H9 (cell line): ENCODE results near the gene FBXO42. TPM values are rescaled to one million over a fixed set of nuclear protein-coding genes. Genes with fewer than 3 reads are reported as not detected.
A peak's percentile ranks its signal among the peaks of the same experiment; 100 is the strongest.

Experiments used
- DNase-seq: peaks from one replicate; pipeline ENCODE4 v3.0.0-alpha.2; 2017
- H2AFZ ChIP-seq: one replicate; pipeline ENCODE4 v1.6.1; 2013; ENCODE audit warnings: mild to moderate bottlenecking, low read length, control low read depth, moderate library complexity
- H2AK5ac ChIP-seq: 2 replicates; pipeline ENCODE4 v1.6.1; 2013; ENCODE audit warnings: low read length, control low read depth, mixed read lengths; ENCODE audit not compliant: insufficient read length
- H2BK120ac ChIP-seq: one replicate; pipeline ENCODE4 v1.6.1; 2013; ENCODE audit warnings: low read depth, mild to moderate bottlenecking, low read length, control low read depth, inconsistent platforms; ENCODE audit not compliant: poor library complexity, severe bottlenecking
- H2BK12ac ChIP-seq: 2 replicates; pipeline ENCODE4 v1.6.1; 2013; ENCODE audit warnings: low read length, control low read depth, mixed read lengths, low read depth; ENCODE audit not compliant: insufficient read length
- H2BK15ac ChIP-seq: 2 replicates; pipeline ENCODE4 v1.6.1; 2013; ENCODE audit warnings: low read depth, low read length, control low read depth
- H2BK20ac ChIP-seq: one replicate; pipeline ENCODE4 v1.6.1; 2013; ENCODE audit warnings: low read depth, mild to moderate bottlenecking, low read length, control low read depth, inconsistent platforms; ENCODE audit not compliant: poor library complexity, severe bottlenecking
- H2BK5ac ChIP-seq: 2 replicates; pipeline ENCODE4 v1.6.1; 2013; ENCODE audit warnings: low read length, control low read depth, mixed read lengths; ENCODE audit not compliant: insufficient read length
- H3K14ac ChIP-seq: 2 replicates; pipeline ENCODE4 v1.6.1; 2013; ENCODE audit warnings: low read length, control low read depth; ENCODE audit not compliant: insufficient read depth
- H3K18ac ChIP-seq: 2 replicates; pipeline ENCODE4 v1.6.1; 2013; ENCODE audit warnings: low read depth, mild to moderate bottlenecking, mixed read lengths, low read length, control low read depth; ENCODE audit not compliant: insufficient read length
- H3K23ac ChIP-seq: 2 replicates; pipeline ENCODE4 v1.6.1; 2013; ENCODE audit warnings: low read length, control low read depth, mixed read lengths, low read depth; ENCODE audit not compliant: insufficient read length
- H3K23me2 ChIP-seq: 2 replicates; pipeline ENCODE4 v1.6.1; 2013; ENCODE audit warnings: low read depth, mild to moderate bottlenecking, mixed read lengths, low read length, control low read depth; ENCODE audit not compliant: insufficient read length, poor library complexity, severe bottlenecking
- H3K27ac ChIP-seq: 2 replicates; pipeline ENCODE4 v1.5.1; 2013; ENCODE audit warnings: low read length, control low read depth, mixed read lengths, low read depth; ENCODE audit not compliant: insufficient read length
- H3K27me3 ChIP-seq: 2 replicates; pipeline ENCODE4 v1.6.1; 2013; ENCODE audit warnings: low read length, control low read depth, inconsistent platforms; ENCODE audit not compliant: insufficient read depth
- H3K4ac ChIP-seq: 2 replicates; pipeline ENCODE4 v1.6.1; 2013; ENCODE audit warnings: low read depth, mild to moderate bottlenecking, control low read depth, inconsistent platforms, low read length, moderate library complexity
- H3K4me1 ChIP-seq: 2 replicates; pipeline ENCODE4 v1.6.1; 2013; ENCODE audit warnings: low read length, control low read depth, inconsistent platforms; ENCODE audit not compliant: insufficient read depth
- H3K4me2 ChIP-seq: 2 replicates; pipeline ENCODE4 v1.6.1; 2013; ENCODE audit warnings: low read length, control low read depth, mixed read lengths; ENCODE audit not compliant: insufficient read length, insufficient read depth
- H3K56ac ChIP-seq: 2 replicates; pipeline ENCODE4 v1.6.1; 2013; ENCODE audit warnings: low read depth, mild to moderate bottlenecking, mixed read lengths, low read length, control low read depth; ENCODE audit not compliant: insufficient read length
- H3K79me1 ChIP-seq: 2 replicates; pipeline ENCODE4 v1.6.1; 2013; ENCODE audit warnings: low read depth, mild to moderate bottlenecking, moderate library complexity, low read length, control low read depth, inconsistent platforms; ENCODE audit not compliant: insufficient read depth, poor library complexity, severe bottlenecking
- H3K79me2 ChIP-seq: 2 replicates; pipeline ENCODE4 v1.6.1; 2013; ENCODE audit warnings: low read length, control low read depth, inconsistent platforms; ENCODE audit not compliant: insufficient read depth
- H3K9ac ChIP-seq: 2 replicates; pipeline ENCODE4 v1.6.1; 2013; ENCODE audit warnings: low read length, control low read depth, mixed read lengths; ENCODE audit not compliant: insufficient read length; ENCODE audit errors: extremely low read depth
- H3K9me3 ChIP-seq: one replicate; pipeline ENCODE4 v1.6.1; 2013; ENCODE audit warnings: low read depth, low read length, inconsistent platforms; ENCODE audit not compliant: control insufficient read depth
- H3T11ph ChIP-seq: one replicate; pipeline ENCODE4 v1.6.1; 2013; ENCODE audit warnings: mild to moderate bottlenecking, low read length, control low read depth, inconsistent platforms
- H4K20me1 ChIP-seq: one replicate; pipeline ENCODE4 v1.6.1; 2013; ENCODE audit not compliant: control insufficient read depth, insufficient read length, insufficient read depth
- H4K5ac ChIP-seq: 2 replicates; pipeline ENCODE4 v1.6.1; 2013; ENCODE audit warnings: low read depth, mild to moderate bottlenecking, mixed read lengths, low read length, control low read depth; ENCODE audit not compliant: insufficient read length
- H4K8ac ChIP-seq: replicated peaks from 2 replicates; pipeline ENCODE4 v1.6.1; 2013; ENCODE audit warnings: low read length, control low read depth, mixed read lengths, low read depth; ENCODE audit not compliant: insufficient read length
- H4K91ac ChIP-seq: 2 replicates; pipeline ENCODE4 v1.6.1; 2013; ENCODE audit warnings: low read depth, mild to moderate bottlenecking, moderate library complexity, mixed read lengths, low read length, control low read depth; ENCODE audit not compliant: insufficient read length
- H3K27ac Mint-ChIP-seq, 3 experiments: 2 replicates in 2 of 3; 3 replicates in 1 of 3; pipeline ENCODE4 v1.8.0; 2020 to 2021; ENCODE audit warnings: mixed read lengths in 3 of 3, mild to moderate bottlenecking in 1 of 3, moderate library complexity in 1 of 3
- H3K27me3 Mint-ChIP-seq: 2 replicates; pipeline ENCODE4 v1.8.0; 2021; ENCODE audit warnings: low read depth, mild to moderate bottlenecking, moderate library complexity, mixed read lengths
- H3K36me3 Mint-ChIP-seq, 3 experiments: 2 replicates in 2 of 3; 3 replicates in 1 of 3; pipeline ENCODE4 v1.8.0; 2020 to 2021; ENCODE audit warnings: low read depth in 3 of 3, mixed read lengths in 3 of 3; ENCODE audit not compliant: insufficient read depth in 1 of 3
- H3K4me1 Mint-ChIP-seq, 2 experiments: 2 replicates each; pipeline ENCODE4 v1.8.0; 2020; ENCODE audit warnings: mixed read lengths in 2 of 2
- H3K4me3 Mint-ChIP-seq, 2 experiments: 2 replicates in 1 of 2; 3 replicates in 1 of 2; pipeline ENCODE4 v1.8.0; 2020 to 2021; ENCODE audit warnings: mild to moderate bottlenecking in 2 of 2, mixed read lengths in 2 of 2, moderate library complexity in 1 of 2
- H3K9me3 Mint-ChIP-seq, 2 experiments: 2 replicates in 1 of 2; 3 replicates in 1 of 2; pipeline ENCODE4 v1.8.0; 2020; ENCODE audit warnings: mild to moderate bottlenecking in 2 of 2, mixed read lengths in 2 of 2, moderate library complexity in 1 of 2
- WGBS: extraction: QIAGEN DNeasy Blood & Tissue Kit; methylation state at CpG from one replicate; pipeline ENCODE4 v1.1.7; 2013; ENCODE audit warnings: missing lambda C conversion rate, low lambda C conversion rate, mixed read lengths; ENCODE audit not compliant: insufficient read length; ENCODE audit errors: extremely low coverage; 5-methylcytosine and 5-hydroxymethylcytosine counted together
- total RNA-seq: library from RNA; stranded (reverse); gene quantifications from 2 replicates; pipeline ENCODE4 v1.2.1, GENCODE V29; 2021
- TF ChIP-seq, protein P1 (sequence below): fragments of 200-600 bp; sonication (generic); conservative IDR thresholded peaks from 3 replicates; pipeline ENCODE4 v1.8.0; 2021; ENCODE audit warnings: antibody characterized with exemption, mild to moderate bottlenecking

The FBXO42 gene
- total RNA-seq, 1 experiment from 2014 or later, result 17.4 TPM

DNA sequence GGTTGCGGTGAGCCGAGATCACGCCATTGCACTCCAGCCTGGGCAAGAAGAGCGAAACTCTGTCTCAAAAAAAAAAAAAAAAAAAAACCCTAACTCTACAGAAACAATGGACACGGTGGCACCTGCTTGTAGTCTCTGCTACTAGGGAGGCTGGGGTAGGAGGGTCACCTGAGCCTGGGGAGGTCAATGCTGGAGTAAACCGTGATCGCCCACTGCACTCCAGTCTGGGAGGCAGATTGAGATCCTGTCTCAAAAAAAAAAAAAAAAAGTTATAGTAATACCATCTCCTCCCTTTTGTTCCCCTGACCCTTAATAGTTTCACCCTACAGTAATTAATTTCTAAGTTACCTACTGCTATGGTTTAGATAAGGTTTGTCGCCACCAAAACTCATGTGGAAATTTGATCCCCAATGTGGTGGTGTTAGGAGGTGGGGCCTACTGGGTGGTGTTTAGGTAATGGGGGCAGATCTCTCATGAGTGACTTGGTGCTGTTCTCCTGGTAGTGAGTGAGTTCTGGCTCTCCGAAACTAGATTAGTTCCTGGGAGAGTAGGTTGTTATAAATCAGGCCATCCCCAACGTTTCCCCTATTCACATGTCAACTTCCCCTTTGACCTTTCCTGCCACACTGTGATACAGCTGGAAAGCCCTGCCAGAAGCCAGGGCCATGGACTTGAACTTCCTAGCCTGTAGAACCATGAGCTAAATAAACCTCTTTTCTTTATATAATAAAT is 9.8 kb downstream of the FBXO42 start:
- no peak overlapping the region for H3K27ac ChIP-seq
- no peak overlapping the region for H2BK5ac ChIP-seq
- Mint-ChIP-seq H3K27me3 (no peaks in the 10 kb centered on the region), H3K4me1 (peaks cover 4 to 8% of the 10 kb centered on the region in 2 experiments), H3K9me3 (no peaks in the 10 kb centered on the region), H3K27ac (peak overlapping the region; percentile 11 to 92 (median 55); a peak in 4 of 7 replicates), H3K4me3 (no peak overlapping the region), H3K36me3 (peaks cover 0 to 3% (median 0%) of the 10 kb centered on the region in 3 experiments; a peak in 1 of 7 replicates)
- no peak overlapping the region for H2BK12ac ChIP-seq
- TF ChIP-seq, protein P1, sequence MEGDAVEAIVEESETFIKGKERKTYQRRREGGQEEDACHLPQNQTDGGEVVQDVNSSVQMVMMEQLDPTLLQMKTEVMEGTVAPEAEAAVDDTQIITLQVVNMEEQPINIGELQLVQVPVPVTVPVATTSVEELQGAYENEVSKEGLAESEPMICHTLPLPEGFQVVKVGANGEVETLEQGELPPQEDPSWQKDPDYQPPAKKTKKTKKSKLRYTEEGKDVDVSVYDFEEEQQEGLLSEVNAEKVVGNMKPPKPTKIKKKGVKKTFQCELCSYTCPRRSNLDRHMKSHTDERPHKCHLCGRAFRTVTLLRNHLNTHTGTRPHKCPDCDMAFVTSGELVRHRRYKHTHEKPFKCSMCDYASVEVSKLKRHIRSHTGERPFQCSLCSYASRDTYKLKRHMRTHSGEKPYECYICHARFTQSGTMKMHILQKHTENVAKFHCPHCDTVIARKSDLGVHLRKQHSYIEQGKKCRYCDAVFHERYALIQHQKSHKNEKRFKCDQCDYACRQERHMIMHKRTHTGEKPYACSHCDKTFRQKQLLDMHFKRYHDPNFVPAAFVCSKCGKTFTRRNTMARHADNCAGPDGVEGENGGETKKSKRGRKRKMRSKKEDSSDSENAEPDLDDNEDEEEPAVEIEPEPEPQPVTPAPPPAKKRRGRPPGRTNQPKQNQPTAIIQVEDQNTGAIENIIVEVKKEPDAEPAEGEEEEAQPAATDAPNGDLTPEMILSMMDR, result no peak
- H3T11ph ChIP-seq, result no peak overlapping the region
- H3K18ac ChIP-seq, result no peak overlapping the region
- H3K4me2 ChIP-seq, result no peak overlapping the region
- H4K5ac ChIP-seq, result no peak overlapping the region
- H3K79me1 ChIP-seq, result peaks cover 11% of the 10 kb centered on the region
- no peak overlapping the region for H2AK5ac ChIP-seq
- H3K56ac ChIP-seq, result no peak overlapping the region
- H4K91ac ChIP-seq, result no peak overlapping the region
- 0 out of 2 replicates have a peak overlapping the region, but pooled peaks have one; percentile 65 for H2BK15ac ChIP-seq
- no CpG with 5 or more reads among the region's 10 CpGs for WGBS
- H3K9me3 ChIP-seq, result no peaks in the 10 kb centered on the region
- no peaks in the 10 kb centered on the region for H3K23me2 ChIP-seq
- no peak overlapping the region for H4K8ac ChIP-seq
- no peaks in the 10 kb centered on the region for H3K27me3 ChIP-seq
- no peak overlapping the region for H3K4ac ChIP-seq
- no peak for DNase-seq
- no peak overlapping the region for H3K23ac ChIP-seq
- no peak overlapping the region for H2BK20ac ChIP-seq
- peaks cover 6% of the 10 kb centered on the region; the same call in 1 of the 2 replicates for H3K79me2 ChIP-seq
- H4K20me1 ChIP-seq, result no peaks in the 10 kb centered on the region
- no peak overlapping the region for H2BK120ac ChIP-seq
- H3K9ac ChIP-seq, result no peak overlapping the region
- 0 out of 2 replicates have a peak, but pooled peaks cover 4% of the 10 kb centered on the region for H3K4me1 ChIP-seq
- H3K14ac ChIP-seq, result no peak overlapping the region
- no peak overlapping the region for H2AFZ ChIP-seq
